GM10266 (cell line): ENCODE data around the gene RPTOR.
A peak's percentile ranks its signal among the peaks of the same experiment; 100 is the strongest.

Experiments
- DNase-seq: peaks from one replicate; pipeline ENCODE4 v3.0.0; 2012; ENCODE audit errors: extremely low spot score
- CTCF ChIP-seq: IDR thresholded peaks from 2 replicates; pipeline ENCODE4 v1.5.1; 2012; ENCODE audit warnings: mild to moderate bottlenecking, low read depth; ENCODE audit not compliant: control insufficient read depth, insufficient read depth; ENCODE audit errors: missing control alignments

RPTOR gene

DNA sequence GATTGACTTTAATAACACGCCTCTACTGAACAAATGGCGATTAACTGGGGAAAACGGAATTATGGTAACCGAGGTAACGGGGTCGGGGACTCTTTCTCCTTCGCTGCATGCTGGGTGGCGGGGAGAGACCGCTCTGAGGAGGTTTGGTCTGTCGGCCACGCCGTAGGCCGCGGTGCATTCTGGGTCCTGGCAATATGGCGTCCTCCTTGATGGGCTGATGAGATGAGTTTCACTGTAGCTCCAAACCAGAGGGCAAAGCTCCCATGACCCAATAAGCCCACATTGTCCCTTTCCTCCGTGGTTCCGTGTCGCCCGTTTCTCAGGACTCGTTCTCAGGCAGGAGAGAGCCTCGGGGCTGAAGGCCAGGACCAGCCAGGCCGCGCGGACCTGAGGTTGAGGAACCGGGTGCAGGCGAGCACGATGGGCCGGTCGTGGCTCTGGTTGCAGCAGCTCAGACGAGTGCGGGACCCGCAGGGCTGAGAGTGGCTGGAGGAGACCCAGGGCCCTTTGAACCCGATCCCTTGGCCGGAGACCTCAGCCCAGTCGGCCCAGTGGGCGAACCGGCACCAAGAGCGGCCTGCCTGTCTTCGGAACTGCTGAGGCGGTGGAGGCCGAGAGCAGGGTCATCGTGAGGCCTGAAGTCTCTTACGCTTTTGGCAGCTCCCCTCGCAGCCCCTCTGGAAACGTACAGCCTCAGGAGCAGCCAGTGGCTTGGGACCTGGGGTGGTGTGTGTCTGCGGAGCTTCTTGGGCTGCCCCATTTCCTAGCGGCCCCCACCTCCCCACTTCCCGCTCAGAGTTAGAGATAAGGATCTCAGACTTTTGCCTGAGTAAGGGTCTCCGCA is at the start of gene RPTOR:
Gene RPTOR (plus strand): TSS at position 184 of the 844 bp plus-strand sequence. CDS start 792 bp downstream, outside the sequence.
- DNase-seq, result peak; percentile 94
- TF ChIP-seq CTCF, result no peak

DNA sequence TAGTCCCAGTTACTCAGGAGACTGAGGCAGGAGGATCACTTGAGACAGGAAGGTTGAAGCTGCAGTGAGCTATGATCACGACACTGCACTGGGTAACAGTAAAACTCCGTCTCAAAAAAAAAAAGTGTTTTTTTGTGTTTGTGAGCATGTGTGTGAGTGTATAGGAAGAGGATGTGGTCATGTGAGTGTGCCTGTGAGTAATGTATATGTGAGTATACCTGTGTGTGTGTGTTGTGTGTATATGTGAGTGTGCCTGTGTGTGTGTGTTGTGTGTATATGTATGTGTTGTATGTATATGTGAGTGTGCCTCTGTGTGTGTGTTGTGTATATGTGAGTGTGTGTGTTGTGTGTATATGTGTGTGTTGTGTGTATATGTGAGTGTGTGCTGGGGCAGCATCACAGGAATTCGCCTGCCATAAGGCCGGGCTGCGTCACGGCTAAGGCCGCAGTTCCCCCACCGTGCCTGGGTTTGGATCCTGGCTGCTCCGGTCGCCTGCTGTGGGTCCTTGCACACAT is 46.9 kb upstream of the RPTOR start:
- TF ChIP-seq CTCF, result no peak
- no peak for DNase-seq

DNA sequence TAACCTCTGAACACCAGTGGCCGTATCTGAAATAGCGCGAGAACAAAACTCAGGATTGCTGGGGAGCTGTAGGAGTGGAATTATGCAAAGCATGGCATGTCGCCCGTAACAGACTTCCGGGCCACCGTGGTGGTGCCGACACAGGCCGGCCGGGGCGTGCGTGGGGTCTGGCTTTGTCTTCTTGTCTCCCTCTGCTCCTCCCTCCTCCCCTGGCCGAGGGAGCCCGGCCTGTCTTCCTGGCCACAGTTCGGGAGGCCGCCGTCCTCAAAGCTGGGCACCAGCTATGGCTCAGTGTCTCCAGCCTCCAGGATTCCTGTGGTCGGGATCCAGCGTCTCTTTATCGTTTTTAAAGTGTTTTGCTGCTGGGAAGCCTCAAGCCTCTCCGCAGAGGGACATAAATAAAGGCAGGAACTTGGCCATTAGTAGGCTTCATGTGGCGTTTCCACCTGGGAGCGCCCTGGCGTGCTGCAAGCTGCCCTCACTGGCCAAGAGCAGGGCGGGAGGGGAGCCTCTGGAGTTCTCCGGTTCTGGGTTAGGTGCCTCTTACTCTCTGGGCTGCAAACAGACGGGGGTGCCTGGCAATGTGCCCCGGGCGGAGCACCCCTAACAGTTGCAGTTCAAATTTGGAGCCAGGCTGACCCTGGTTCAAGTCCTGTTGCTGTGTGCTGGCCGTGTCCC is 46.3 kb upstream of the RPTOR start:
- no peak for TF ChIP-seq CTCF
- no peak for DNase-seq

DNA sequence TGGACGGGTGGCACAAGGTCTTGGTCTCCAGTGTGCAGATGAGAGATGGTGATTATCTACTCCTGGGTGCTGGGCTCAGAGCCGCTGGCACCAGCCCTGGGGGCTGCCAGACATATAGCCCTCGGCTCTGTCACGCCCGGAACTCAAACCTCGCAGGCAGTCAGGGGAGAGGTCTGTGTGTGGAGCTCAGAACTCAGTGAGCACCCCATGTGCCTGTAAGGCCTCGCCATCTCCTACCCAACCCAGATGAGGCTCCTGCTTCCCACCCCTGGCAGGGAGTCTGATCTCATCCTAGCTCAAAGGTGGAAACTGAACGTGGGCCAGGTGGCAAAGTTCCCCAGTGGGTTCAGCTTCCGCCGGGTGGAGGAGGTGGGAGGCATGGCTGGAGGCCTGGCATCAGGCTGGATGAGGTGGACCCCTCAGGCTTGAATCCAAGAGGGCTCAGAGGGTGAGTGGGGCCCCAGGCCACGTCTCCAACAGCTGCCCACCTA is 45.7 kb upstream of the RPTOR start:
- DNase-seq, result no peak
- no peak for TF ChIP-seq CTCF

DNA sequence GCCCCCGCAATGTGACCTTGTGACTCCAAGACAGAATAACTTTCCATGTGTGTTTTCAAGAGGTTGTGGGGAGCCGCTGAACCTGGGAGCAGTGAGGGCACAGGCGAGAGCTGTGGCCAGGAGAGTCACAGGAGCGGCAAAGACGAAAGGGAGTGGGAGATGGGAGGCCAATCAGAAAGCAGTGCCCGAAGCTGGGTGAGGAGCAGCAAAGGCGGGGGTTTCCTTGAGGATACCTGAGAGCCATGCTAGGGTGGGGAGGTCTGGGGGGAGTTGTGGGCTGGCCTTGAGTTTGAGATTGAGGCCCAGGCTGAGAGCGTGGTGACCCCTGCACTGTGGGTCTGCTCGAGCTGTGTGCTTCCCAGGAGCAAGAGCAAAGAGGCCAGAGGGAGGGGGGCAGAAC is 45.1 kb upstream of the RPTOR start:
- DNase-seq, result no peak
- no peak for TF ChIP-seq CTCF

- DNase-seq, result no peak
- TF ChIP-seq CTCF, result no peak
Measured at GRCh38 chr17:80499961-80500665, 44.5 kb upstream of the RPTOR start.
